ENCODE measurements around the gene NDUFAF3. TPM values are rescaled to one million over a fixed set of nuclear protein-coding genes. Genes with fewer than 3 reads are reported as not detected.

Gene NDUFAF3
- total RNA-seq, 1 donor from 2014 or later: 200 TPM

DNA sequence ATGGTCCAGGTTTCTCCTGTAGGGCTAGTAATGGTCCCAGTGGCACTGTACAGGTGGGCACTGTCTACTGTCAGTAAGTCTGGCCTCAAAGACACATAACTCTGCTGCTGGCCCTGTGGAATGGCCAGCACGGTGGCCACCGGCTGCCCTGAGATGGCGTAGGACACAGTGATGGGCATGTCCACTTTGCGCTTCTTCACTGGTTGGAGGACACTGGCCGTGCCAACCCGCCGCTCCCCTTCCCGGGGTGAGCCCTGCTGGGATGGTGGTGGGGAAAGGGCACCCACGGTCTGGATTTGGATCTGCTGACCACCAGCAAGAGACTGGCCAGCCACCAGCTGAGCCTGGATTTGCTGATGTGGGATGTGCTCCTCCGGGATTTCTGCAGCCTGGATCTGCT lies 35.3 kb downstream of the NDUFAF3 start:
- no peaks in the 10 kb centered on the region for H3K9me3 ChIP-seq
- no peak overlapping the region for H3K27ac ChIP-seq
- H3K4me3 ChIP-seq: no peak overlapping the region
- intact Hi-C loops (cut with DNase I): no loop called here
- no peaks in the 10 kb centered on the region for H3K4me1 ChIP-seq
- DNase-seq (ENCODE audit: low spot score in 2 of 2): no peak
- no peaks in the 10 kb centered on the region for H3K27me3 ChIP-seq
- peaks cover 65 to 66% of the 10 kb centered on the region in 2 donors for H3K36me3 ChIP-seq
- TF ChIP-seq, protein P1, sequence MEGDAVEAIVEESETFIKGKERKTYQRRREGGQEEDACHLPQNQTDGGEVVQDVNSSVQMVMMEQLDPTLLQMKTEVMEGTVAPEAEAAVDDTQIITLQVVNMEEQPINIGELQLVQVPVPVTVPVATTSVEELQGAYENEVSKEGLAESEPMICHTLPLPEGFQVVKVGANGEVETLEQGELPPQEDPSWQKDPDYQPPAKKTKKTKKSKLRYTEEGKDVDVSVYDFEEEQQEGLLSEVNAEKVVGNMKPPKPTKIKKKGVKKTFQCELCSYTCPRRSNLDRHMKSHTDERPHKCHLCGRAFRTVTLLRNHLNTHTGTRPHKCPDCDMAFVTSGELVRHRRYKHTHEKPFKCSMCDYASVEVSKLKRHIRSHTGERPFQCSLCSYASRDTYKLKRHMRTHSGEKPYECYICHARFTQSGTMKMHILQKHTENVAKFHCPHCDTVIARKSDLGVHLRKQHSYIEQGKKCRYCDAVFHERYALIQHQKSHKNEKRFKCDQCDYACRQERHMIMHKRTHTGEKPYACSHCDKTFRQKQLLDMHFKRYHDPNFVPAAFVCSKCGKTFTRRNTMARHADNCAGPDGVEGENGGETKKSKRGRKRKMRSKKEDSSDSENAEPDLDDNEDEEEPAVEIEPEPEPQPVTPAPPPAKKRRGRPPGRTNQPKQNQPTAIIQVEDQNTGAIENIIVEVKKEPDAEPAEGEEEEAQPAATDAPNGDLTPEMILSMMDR (IDR thresholded peaks at IDR 0.05): no peak

DNA sequence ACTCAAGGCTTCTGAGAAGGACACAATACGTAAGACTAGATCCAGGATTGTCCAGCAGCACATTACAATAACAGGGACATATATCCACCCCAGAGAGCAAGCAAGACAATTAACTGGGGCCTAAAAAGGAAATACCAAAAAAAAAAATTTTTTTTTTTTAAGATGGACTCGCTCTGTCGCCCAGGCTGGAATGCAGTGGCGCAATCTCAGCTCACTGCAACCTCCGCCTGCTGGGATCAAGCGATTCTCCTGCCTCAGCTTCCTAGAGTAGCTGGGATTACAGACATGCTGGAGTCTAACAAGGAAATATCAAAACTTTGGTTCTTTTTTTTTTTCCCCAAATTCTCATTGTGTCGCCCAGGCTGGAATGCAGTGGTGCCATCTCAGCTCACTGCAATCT lies 36.1 kb downstream of the NDUFAF3 start:
- TF ChIP-seq, protein P1 (IDR thresholded peaks at IDR 0.05): no peak
- H3K36me3 ChIP-seq: peaks cover 64 to 67% of the 10 kb centered on the region in 2 donors
- no peak overlapping the region for H3K4me3 ChIP-seq

More for the DNA sequence above, 36.1 kb downstream of the NDUFAF3 start:
- intact Hi-C loops (cut with DNase I): no loop called here
- Histone ChIP-seq H3K27ac (no peak overlapping the region), H3K4me1 (no peaks in the 10 kb centered on the region), H3K9me3 (no peaks in the 10 kb centered on the region), H3K27me3 (no peaks in the 10 kb centered on the region)
- no peak for DNase-seq (ENCODE audit: low spot score in 2 of 2)

Other genes with a start within 250 kb of the NDUFAF3 start
- gene PRKAR2A, start 174.2 kb upstream of the NDUFAF3 start, total RNA-seq: 148 TPM
- gene SLC25A20, start 123.2 kb upstream of the NDUFAF3 start, total RNA-seq: 14.4 TPM
- 82.3 TPM for gene ARIH2, start 103.3 kb upstream of the NDUFAF3 start, total RNA-seq
- 71.9 TPM for gene P4HTM, start 31.9 kb upstream of the NDUFAF3 start, total RNA-seq
- gene WDR6, start 14.7 kb upstream of the NDUFAF3 start, total RNA-seq: 115 TPM
- gene DALRD3, start 3.5 kb upstream of the NDUFAF3 start, total RNA-seq: 73.1 TPM
- gene IMPDH2, start 7.3 kb downstream of the NDUFAF3 start, total RNA-seq: 101 TPM
- gene QRICH1, start 72.0 kb downstream of the NDUFAF3 start, total RNA-seq: 129 TPM
- gene QARS1, start 82.6 kb downstream of the NDUFAF3 start, total RNA-seq: 588 TPM
- 37.8 TPM for gene USP19, start 98.7 kb downstream of the NDUFAF3 start, total RNA-seq
- gene LAMB2, start 110.9 kb downstream of the NDUFAF3 start, total RNA-seq: 1,772 TPM
- 31.6 TPM for gene CCDC71, start 144.2 kb downstream of the NDUFAF3 start, total RNA-seq
- gene KLHDC8B, start 149.5 kb downstream of the NDUFAF3 start, total RNA-seq: 57.5 TPM

Measured in ascending aorta (tissue), 2 donors.